Esophagus squamous epithelium (tissue), 4 donors: ENCODE results near the gene OSTF1.

Source experiments
- CTCF ChIP-seq, 6 experiments: fragments of 450-650 bp in 4 of 6; fragments of 200-600 bp in 2 of 6; sonication (generic) in 2 of 6; IDR thresholded peaks; one replicate each; pipeline ENCODE4 v1.5.1; 2016 to 2019; ENCODE audit warnings: antibody characterized with exemption in 6 of 6, mild to moderate bottlenecking in 4 of 6, moderate library complexity in 4 of 6
- POLR2A ChIP-seq, 4 donors: fragments of 450-650 bp; IDR thresholded peaks; one replicate each; pipeline ENCODE4 v1.6.1; 2017; ENCODE audit warnings: antibody characterized with exemption in 4 of 4, mild to moderate bottlenecking in 4 of 4, moderate library complexity in 3 of 4

GRCh38 chr9:75163764-75164163, 75.5 kb downstream of the OSTF1 start:
- TF ChIP-seq CTCF (IDR thresholded peaks at IDR 0.05) (no peak), POLR2A (IDR thresholded peaks at IDR 0.05) (no peak)
